Fibroblast of the aortic adventitia (primary cell): ENCODE data around the gene TTC29. TPM values are rescaled to one million over a fixed set of nuclear protein-coding genes. Genes with fewer than 3 reads are reported as not detected.
"Not testable (repeated sequence)": the region's sequence is repeated elsewhere in the genome, so short reads cannot be mapped to it uniquely, and the experiment has no call there.

ENCODE experiments used
- DNase-seq: peaks from one replicate; pipeline ENCODE4 v3.0.0-alpha.2; 2010; ENCODE audit warnings: low read depth
- H3K4me3 ChIP-seq: 2 replicates; pipeline ENCODE4 v1.5.1; 2011; ENCODE audit warnings: low read depth, mild to moderate bottlenecking, control low read depth, low read length, moderate library complexity
- CTCF ChIP-seq: IDR thresholded peaks from 2 replicates; pipeline ENCODE4 v1.5.1; 2011; ENCODE audit warnings: mild to moderate bottlenecking, low read length, control low read depth, inconsistent platforms; ENCODE audit not compliant: insufficient read depth
- total RNA-seq: library from RNA; depleted of rRNA; stranded (reverse); fragments of >200 nt; gene quantifications from 2 replicates; pipeline ENCODE4 v1.2.3, GENCODE V29; 2012; ENCODE audit warnings: low replicate concordance

TTC29 gene
- total RNA-seq, 1 donor = 0.81 TPM

- TF ChIP-seq CTCF = no peak
- DNase-seq = no peak
- no peak overlapping the region for H3K4me3 ChIP-seq
Observed at GRCh38 chr4:146674829-146675570, 270.7 kb downstream of the TTC29 start.

DNA sequence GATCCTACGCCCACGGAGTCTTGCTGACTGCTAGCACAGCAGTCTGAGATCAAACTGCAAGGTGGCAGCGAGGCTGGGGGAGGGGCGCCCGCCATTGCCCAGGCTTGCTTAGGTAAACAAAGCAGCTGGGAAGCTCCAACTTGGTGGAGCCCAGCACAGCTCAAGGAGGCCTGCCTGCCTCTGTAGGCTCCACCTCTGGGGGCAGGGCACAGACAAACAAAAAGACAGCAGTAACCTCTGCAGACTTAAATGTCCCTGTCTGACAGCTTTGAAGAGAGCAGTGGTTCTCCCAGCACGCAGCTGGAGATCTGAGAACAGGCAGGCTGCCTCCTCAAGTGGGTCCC lies 281.7 kb downstream of the TTC29 start:
- not testable (repeated sequence) for H3K4me3 ChIP-seq, DNase-seq

- DNase-seq = no peak
- H3K4me3 ChIP-seq = no peak overlapping the region
- no peak for TF ChIP-seq CTCF
Observed at GRCh38 chr4:146661367-146661766, 284.3 kb downstream of the TTC29 start.
